ENCODE data around the gene CST11.

DNA sequence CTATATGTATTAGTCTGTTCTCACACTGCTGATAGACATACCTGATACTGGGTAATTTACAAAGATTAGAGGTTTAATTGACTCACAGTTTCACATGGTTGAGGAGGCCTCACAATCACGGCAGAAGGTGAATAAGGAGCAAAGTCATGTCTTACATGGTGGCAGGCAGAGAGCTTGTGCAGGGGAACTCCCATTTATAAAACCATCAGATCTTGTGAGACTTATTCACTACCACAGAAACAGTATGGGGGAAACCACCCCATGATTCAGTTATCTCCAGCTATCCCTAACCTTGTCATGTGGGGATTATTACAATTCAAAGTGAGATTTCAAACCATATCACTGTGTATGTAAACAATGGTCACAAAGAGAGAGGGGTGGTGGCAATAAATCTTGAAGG is 44.9 kb upstream of the CST11 start:
- TF ChIP-seq, protein P1, sequence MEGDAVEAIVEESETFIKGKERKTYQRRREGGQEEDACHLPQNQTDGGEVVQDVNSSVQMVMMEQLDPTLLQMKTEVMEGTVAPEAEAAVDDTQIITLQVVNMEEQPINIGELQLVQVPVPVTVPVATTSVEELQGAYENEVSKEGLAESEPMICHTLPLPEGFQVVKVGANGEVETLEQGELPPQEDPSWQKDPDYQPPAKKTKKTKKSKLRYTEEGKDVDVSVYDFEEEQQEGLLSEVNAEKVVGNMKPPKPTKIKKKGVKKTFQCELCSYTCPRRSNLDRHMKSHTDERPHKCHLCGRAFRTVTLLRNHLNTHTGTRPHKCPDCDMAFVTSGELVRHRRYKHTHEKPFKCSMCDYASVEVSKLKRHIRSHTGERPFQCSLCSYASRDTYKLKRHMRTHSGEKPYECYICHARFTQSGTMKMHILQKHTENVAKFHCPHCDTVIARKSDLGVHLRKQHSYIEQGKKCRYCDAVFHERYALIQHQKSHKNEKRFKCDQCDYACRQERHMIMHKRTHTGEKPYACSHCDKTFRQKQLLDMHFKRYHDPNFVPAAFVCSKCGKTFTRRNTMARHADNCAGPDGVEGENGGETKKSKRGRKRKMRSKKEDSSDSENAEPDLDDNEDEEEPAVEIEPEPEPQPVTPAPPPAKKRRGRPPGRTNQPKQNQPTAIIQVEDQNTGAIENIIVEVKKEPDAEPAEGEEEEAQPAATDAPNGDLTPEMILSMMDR (IDR thresholded peaks at IDR 0.05) = no peak
- TF ChIP-seq POLR2A (IDR thresholded peaks at IDR 0.05) = no peak
